ENCODE results near the gene LRRC3C. TPM values are rescaled to one million over a fixed set of nuclear protein-coding genes. Genes with fewer than 3 reads are reported as not detected.

LRRC3C gene
- total and polyA plus RNA-seq, 12 donors, result not detected

DNA sequence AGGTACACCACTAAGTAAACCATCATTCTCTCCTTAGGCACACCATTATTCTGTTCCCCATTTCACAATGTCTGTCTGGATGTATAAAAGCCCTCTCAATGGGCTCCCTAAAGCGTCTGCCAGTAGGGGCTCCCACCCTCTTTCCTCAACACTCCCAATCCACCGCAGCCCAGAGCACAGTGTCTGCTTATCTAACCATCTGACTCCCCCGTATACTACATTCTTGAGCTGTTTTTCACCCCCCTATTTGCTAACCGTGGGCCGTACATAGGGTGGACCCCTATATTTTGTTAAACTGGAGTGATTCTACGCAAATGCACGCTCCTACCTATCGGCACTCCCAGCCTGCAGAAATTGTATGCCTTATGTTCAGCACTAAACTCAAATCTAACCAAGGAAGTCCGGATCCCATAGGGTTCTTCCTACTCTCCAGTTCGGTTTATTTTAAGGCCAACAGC is 52.4 kb downstream of the LRRC3C start:
- H3K27ac ChIP-seq, result peak overlapping the region; percentile 53 to 97 (median 95)
- H3K27me3 ChIP-seq, result peaks cover 0 to 9% (median 0%) of the 10 kb centered on the region in 7 donors
- peaks cover 0 to 19% (median 9%) of the 10 kb centered on the region in 9 donors for H3K36me3 ChIP-seq
- 1% methylated on average over 10 of the region's 10 CpGs for WGBS, 2 donors
- H3K4me3 ChIP-seq, result peak overlapping the region; percentile 23 to 100 (median 93)
- peaks cover 5 to 38% (median 23%) of the 10 kb centered on the region in 9 donors for H3K4me1 ChIP-seq
- ATAC-seq (peak; percentile 1 to 40 (median 20)), DNase-seq (no peak)
- H3K9me3 ChIP-seq, result no peaks in the 10 kb centered on the region
- TF ChIP-seq, protein P1, sequence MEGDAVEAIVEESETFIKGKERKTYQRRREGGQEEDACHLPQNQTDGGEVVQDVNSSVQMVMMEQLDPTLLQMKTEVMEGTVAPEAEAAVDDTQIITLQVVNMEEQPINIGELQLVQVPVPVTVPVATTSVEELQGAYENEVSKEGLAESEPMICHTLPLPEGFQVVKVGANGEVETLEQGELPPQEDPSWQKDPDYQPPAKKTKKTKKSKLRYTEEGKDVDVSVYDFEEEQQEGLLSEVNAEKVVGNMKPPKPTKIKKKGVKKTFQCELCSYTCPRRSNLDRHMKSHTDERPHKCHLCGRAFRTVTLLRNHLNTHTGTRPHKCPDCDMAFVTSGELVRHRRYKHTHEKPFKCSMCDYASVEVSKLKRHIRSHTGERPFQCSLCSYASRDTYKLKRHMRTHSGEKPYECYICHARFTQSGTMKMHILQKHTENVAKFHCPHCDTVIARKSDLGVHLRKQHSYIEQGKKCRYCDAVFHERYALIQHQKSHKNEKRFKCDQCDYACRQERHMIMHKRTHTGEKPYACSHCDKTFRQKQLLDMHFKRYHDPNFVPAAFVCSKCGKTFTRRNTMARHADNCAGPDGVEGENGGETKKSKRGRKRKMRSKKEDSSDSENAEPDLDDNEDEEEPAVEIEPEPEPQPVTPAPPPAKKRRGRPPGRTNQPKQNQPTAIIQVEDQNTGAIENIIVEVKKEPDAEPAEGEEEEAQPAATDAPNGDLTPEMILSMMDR (IDR thresholded peaks at IDR 0.05), result no peak
- intact Hi-C loops (cut with DNase I), result loop anchor here in 8 of 10 donors (1.0 to 10.0 kb wide), 11 partner anchors 19 to 357 kb away; partner anchors contain the start of genes LRRC3C (in 2 of the 8), ORMDL3 (in 2 of the 8), IKZF3 (in 1 of the 8) and ZPBP2 (in 1 of the 8)

GRCh38 chr17:39980351-39981206 is 53.0 kb downstream of the LRRC3C start, which contains the start of gene PSMD3:
TSS of gene PSMD3 (plus strand) at chr17:39980807. CDS start at chr17:39980971, 164 bp downstream.
- Histone ChIP-seq H3K27ac (peak within 1 kb of the TSS; percentile 70 to 97 (median 95)), H3K9me3 (no peaks in the 10 kb centered on the region), H3K36me3 (peaks cover 0 to 25% (median 16%) of the 10 kb centered on the region in 9 donors), H3K4me3 (peak within 1 kb of the TSS; percentile 85 to 100 (median 96)), H3K27me3 (peaks cover 0 to 9% (median 0%) of the 10 kb centered on the region in 7 donors), H3K4me1 (peaks cover 5 to 38% (median 23%) of the 10 kb centered on the region in 9 donors)
- DNase-seq, result peak; percentile 96 to 99
- TF ChIP-seq, protein P1 (IDR thresholded peaks at IDR 0.05), result peak; percentile 67 to 92 (median 82)
- intact Hi-C loops (cut with DNase I), result loop anchor here in 7 of 10 donors (1.0 to 5.0 kb wide), 8 partner anchors 21 to 358 kb away; partner anchors contain the start of genes LRRC3C (in 2 of the 7) and ORMDL3 (in 2 of the 7)
- ATAC-seq, result peak; percentile 95 to 98 (median 98)
- WGBS, 2 donors, result 0% methylated on average over 84 of the region's 84 CpGs

DNA sequence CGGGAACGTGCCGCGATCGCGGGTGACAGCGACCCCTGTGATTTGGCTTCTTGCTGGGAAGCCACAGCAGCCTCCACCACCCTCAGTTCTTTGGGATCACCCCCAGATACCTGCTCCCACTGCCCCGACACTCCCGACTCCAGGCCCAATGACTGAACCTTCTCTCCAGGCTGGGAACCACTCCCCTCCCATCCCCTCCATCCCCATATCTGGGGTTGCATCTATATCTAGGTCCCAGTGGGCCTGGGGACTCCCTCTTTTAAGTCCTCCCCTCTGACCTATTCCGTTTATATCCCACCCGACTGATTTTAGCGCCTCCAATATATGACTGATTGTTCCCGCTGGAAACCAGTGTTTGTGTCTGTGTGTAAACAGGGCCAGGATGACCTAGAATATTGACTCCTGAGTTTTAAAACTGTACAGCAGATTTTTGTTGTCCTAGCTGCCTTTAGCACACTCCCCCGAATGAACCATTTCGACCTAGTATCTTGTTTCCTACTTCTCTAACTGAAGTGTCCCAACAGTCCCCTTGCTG is 53.7 kb downstream of the LRRC3C start:
- TF ChIP-seq, protein P1 (IDR thresholded peaks at IDR 0.05), result peak in 1 of 9 donors; percentile 20
- peaks cover 5 to 38% (median 23%) of the 10 kb centered on the region in 9 donors for H3K4me1 ChIP-seq
- ATAC-seq, result peak in 2 of 8 donors; percentile 1 to 3
- no peak for DNase-seq
- H3K9me3 ChIP-seq, result no peaks in the 10 kb centered on the region
- H3K27me3 ChIP-seq, result peaks cover 0 to 9% (median 0%) of the 10 kb centered on the region in 7 donors
- peak overlapping the region; percentile 70 to 97 (median 95) for H3K27ac ChIP-seq
- peak overlapping the region; percentile 85 to 100 (median 96) for H3K4me3 ChIP-seq
- intact Hi-C loops (cut with DNase I), result loop anchor here in 6 of 10 donors (2.0 to 5.0 kb wide), 5 partner anchors 22 to 358 kb away; partner anchors contain the start of genes LRRC3C (in 2 of the 6) and ORMDL3 (in 2 of the 6)
- WGBS, 2 donors, result 0 to 1% methylated on average over 15 of the region's 15 CpGs
- H3K36me3 ChIP-seq, result peaks cover 0 to 32% (median 20%) of the 10 kb centered on the region in 9 donors
